ENCODE data around the gene LRRC8A. TPM values are rescaled to one million over a fixed set of nuclear protein-coding genes. Genes with fewer than 3 reads are reported as not detected.

The LRRC8A gene
- total RNA-seq: 10 to 100 TPM; 16.2 to 76.4 (median 28.8) TPM
- 10 to 100 TPM; 15.8 to 62.3 TPM for polyA plus RNA-seq
- long read RNA-seq, donor 1, full-length matches to known transcripts: 8 of 32 reads
- long read RNA-seq, donor 1, partial matches to known transcripts: 21 of 32 reads
- long read RNA-seq, donor 1, other reads (novel, unspliced or antisense): 3 of 32 reads
- long read RNA-seq, donor 2, partial matches to known transcripts: 53 of 56 reads
- long read RNA-seq, donor 2, other reads (novel, unspliced or antisense): 3 of 56 reads
- long read RNA-seq, donor 3, full-length matches to known transcripts: 21 of 50 reads
- long read RNA-seq, donor 3, partial matches to known transcripts: 24 of 50 reads
- long read RNA-seq, donor 3, other reads (novel, unspliced or antisense): 5 of 50 reads

GRCh38 chr9:128881884-128882676 lies at the start of gene LRRC8A, which contains the start of gene KYAT1:
Gene LRRC8A, plus strand, starts transcription at chr9:128882133. Its CDS starts 25,032 bp downstream, at chr9:128907165.
Gene KYAT1, minus strand, starts transcription at chr9:128881950. Its CDS starts 36,545 bp downstream, at chr9:128845405.
- peak; percentile 98 to 99 (median 98) for DNase-seq
- Histone ChIP-seq H3K27ac (peak within 1 kb of the TSS; percentile 93 to 100 (median 99)), H3K9me3 (no peaks in the 10 kb centered on the region), H3K4me1 (peaks cover 8 to 82% (median 49%) of the 10 kb centered on the region in 12 donors), H3K27me3 (no peaks in the 10 kb centered on the region), H3K4me3 (peak within 1 kb of the TSS; percentile 80 to 100 (median 98)), H3K36me3 (peaks cover 0 to 22% (median 13%) of the 10 kb centered on the region in 9 donors)
- ATAC-seq: peak; percentile 87 to 94 (median 90)
- 0 to 2% (median 1%) methylated on average over 33 to 70 of the region's 70 CpGs for WGBS, 4 donors
- peak in 1 of 2 donors; percentile 88 for TF ChIP-seq POLR2A (IDR thresholded peaks at IDR 0.05)
- TF ChIP-seq CTCF (IDR thresholded peaks at IDR 0.05): peak in 2 of 12 donors; percentile 14 to 29
- intact Hi-C loops (cut with DNase I): loop anchor here in 8 of 10 donors (1.0 to 5.0 kb wide), 7 partner anchors 19 to 65 kb away; partner anchors contain the start of genes PHYHD1 (in 3 of the 8) and ENDOG (in 1 of the 8)

GRCh38 chr9:128833696-128834095 lies 48.2 kb upstream of the LRRC8A start:
- WGBS, 4 donors: 95 to 97% (median 96%) methylated on average over 10 of the region's 10 CpGs
- H3K27ac ChIP-seq: no peak overlapping the region
- H3K27me3 ChIP-seq: no peaks in the 10 kb centered on the region
- ATAC-seq: no peak
- H3K9me3 ChIP-seq: no peaks in the 10 kb centered on the region
- TF ChIP-seq CTCF (IDR thresholded peaks at IDR 0.05) (no peak), POLR2A (IDR thresholded peaks at IDR 0.05) (no peak)
- peaks cover 0 to 12% (median 9%) of the 10 kb centered on the region in 12 donors for H3K4me1 ChIP-seq
- no peak overlapping the region for H3K4me3 ChIP-seq
- DNase-seq: no peak
- peaks cover 0 to 27% (median 3%) of the 10 kb centered on the region in 9 donors for H3K36me3 ChIP-seq
- intact Hi-C loops (cut with DNase I): no loop called here

- intact Hi-C loops (cut with DNase I): no loop called here
- Histone ChIP-seq H3K36me3 (peaks cover 0 to 27% (median 8%) of the 10 kb centered on the region in 9 donors), H3K9me3 (no peaks in the 10 kb centered on the region), H3K4me3 (no peak overlapping the region), H3K4me1 (no peaks in the 10 kb centered on the region), H3K27me3 (no peaks in the 10 kb centered on the region), H3K27ac (no peak overlapping the region)
- ATAC-seq (no peak), DNase-seq (no peak)
- TF ChIP-seq CTCF (IDR thresholded peaks at IDR 0.05) (no peak), POLR2A (IDR thresholded peaks at IDR 0.05) (no peak)
- 95 to 97% (median 96%) methylated on average over 17 to 28 of the region's 28 CpGs for WGBS, 4 donors
These were observed 46.4 kb upstream of the LRRC8A start for GRCh38 chr9:128835246-128836210.

Data from heart left ventricle (tissue), 16 donors.